Panc1 (cell line): Measurements from ENCODE around the gene TMEM267. TPM values are rescaled to one million over a fixed set of nuclear protein-coding genes. Genes with fewer than 3 reads are reported as not detected.
A peak's percentile ranks its signal among the peaks of the same experiment; 100 is the strongest.

Source experiments
- ATAC-seq: fragments of 200-7000 bp; cut with Tn5 transposase; 2 replicates; pipeline ENCODE4 v1.9.1; 2020; ENCODE audit warnings: mild to moderate bottlenecking, moderate library complexity
- BruUV-seq: library from RNA; stranded (reverse); fragments of 400-500 nt; replicated peaks from 2 replicates; lab custom pipeline; 2021; lab: Mats Ljungman, UMichigan
- CTCF ChIA-PET: fragments of 300-600 bp; sonication (Branson Sonifier 250); formaldehyde crosslinking; loops from one replicate; lab custom pipeline; 2022; ENCODE audit warnings: antibody characterized with exemption; lab: Charles Lee
- POLR2A ChIA-PET: fragments of 300-600 bp; sonication (Branson Sonifier 250); formaldehyde crosslinking; loops from one replicate; lab custom pipeline; 2022; ENCODE audit warnings: antibody characterized with exemption; lab: Charles Lee
- DNase-seq: peaks from one replicate; pipeline ENCODE4 v3.0.0-alpha.2; 2010; ENCODE audit warnings: low read depth, low spot score
- H3K27ac ChIP-seq: 2 replicates; pipeline ENCODE4 v1.5.1; 2011; ENCODE audit warnings: mild to moderate bottlenecking, low read length, inconsistent platforms
- H3K27me3 ChIP-seq: fragments of 200-500 bp; sonication (Bioruptor generic); 2 replicates; pipeline ENCODE4 v1.6.0; 2014; ENCODE audit warnings: low read length, inconsistent platforms; ENCODE audit not compliant: control insufficient read depth, insufficient read depth
- H3K36me3 ChIP-seq: fragments of 200-500 bp; sonication (Bioruptor generic); 2 replicates; pipeline ENCODE4 v1.5.1; 2014; ENCODE audit warnings: inconsistent platforms, mild to moderate bottlenecking, low read length, moderate library complexity; ENCODE audit not compliant: control insufficient read depth, insufficient read depth
- H3K4me1 ChIP-seq: 2 replicates; pipeline ENCODE4 v1.5.1; 2011; ENCODE audit warnings: inconsistent platforms, mild to moderate bottlenecking, low read length, moderate library complexity; ENCODE audit not compliant: control insufficient read depth, insufficient read depth
- H3K4me3 ChIP-seq, 2 experiments: 2 replicates each; pipeline ENCODE4 v1.5.1; 2011 to 2012; ENCODE audit warnings: low read depth in 2 of 2, low read length in 2 of 2, mild to moderate bottlenecking in 2 of 2, inconsistent platforms in 1 of 2, moderate library complexity in 1 of 2
- H3K9me3 ChIP-seq: fragments of 200-500 bp; sonication (Bioruptor generic); 2 replicates; pipeline ENCODE4 v1.5.1; 2014; ENCODE audit warnings: low read depth, mild to moderate bottlenecking, inconsistent platforms, low read length, moderate library complexity; ENCODE audit not compliant: control insufficient read depth, insufficient read depth
- POLR2AphosphoS5 ChIP-seq: IDR thresholded peaks from 2 replicates; pipeline ENCODE4 v1.6.1; 2012; ENCODE audit warnings: mild to moderate bottlenecking, low read depth, low read length, moderate library complexity
- SIN3A ChIP-seq: IDR thresholded peaks from 2 replicates; pipeline ENCODE4 v1.6.1; 2012; ENCODE audit warnings: low read depth, mild to moderate bottlenecking, low read length, moderate library complexity, borderline replicate concordance; ENCODE audit not compliant: insufficient read depth
- TCF7L2 ChIP-seq: IDR thresholded peaks from 2 replicates; pipeline ENCODE4 v1.6.1; 2011; ENCODE audit warnings: mild to moderate bottlenecking, low read depth, low read length, inconsistent platforms
- in situ Hi-C: cut with HindIII; loops from 2 replicates; pipeline ENCODE4 v1.10.0; 2016; ENCODE audit warnings: low sequenced_read_pairs, low pct_unique_long_range_greater_than_20kb
- intact Hi-C: fragments of 100-400 bp; cut with micrococcal nuclease; formaldehyde crosslinking; loops from one replicate; pipeline ENCODE4 v1.10.0; 2022; ENCODE audit not compliant: unreplicated experiment
- total RNA-seq: library from RNA; stranded (reverse); gene quantifications from one replicate; pipeline ENCODE4 v1.2.1, GENCODE V29; 2021; ENCODE audit not compliant: unreplicated experiment
- TF ChIP-seq, protein P1 (sequence below), 2 experiments: IDR thresholded peaks; 2 replicates each; pipeline ENCODE4 v1.6.1; 2011 to 2012; ENCODE audit warnings: low read depth in 2 of 2, control low read depth in 1 of 2, low read length in 1 of 2, mild to moderate bottlenecking in 1 of 2, moderate library complexity in 1 of 2; ENCODE audit not compliant: insufficient read depth in 1 of 2
- TF ChIP-seq, protein P2 (sequence below): fragments of 450-650 bp; IDR thresholded peaks from 2 replicates; pipeline ENCODE4 v1.5.1; 2017; ENCODE audit warnings: mild to moderate bottlenecking

Gene TMEM267
- total RNA-seq, 1 experiment from 2014 or later: 22.0 TPM

GRCh38 chr5:43396762-43397304, 86.8 kb downstream of the TMEM267 start:
- no peak for DNase-seq
- Histone ChIP-seq H3K27me3 (no peaks in the 10 kb centered on the region), H3K4me3 (peak overlapping the region; percentile 47 to 48), H3K9me3 (no peaks in the 10 kb centered on the region), H3K4me1 (no peaks in the 10 kb centered on the region), H3K27ac (peak overlapping the region; percentile 58), H3K36me3 (no peaks in the 10 kb centered on the region)
- ChIA-PET CTCF (interaction anchor here (0.5 kb wide), 2 partner anchors 84 to 88 kb away, joined by 5 to 8 read pairs; no protein-coding TSS in a partner anchor), POLR2A (interaction anchor here (0.6 to 1.4 kb wide), 2 partner anchors 87 to 211 kb away, joined by 5 to 15 read pairs; partner anchors contain the start of gene TMEM267)
- BruUV-seq: no TSS peak
- intact Hi-C loops (no loop called here), in situ Hi-C loops (no loop called here)
- no peak for TF ChIP-seq POLR2AphosphoS5
- TF ChIP-seq, protein P1, sequence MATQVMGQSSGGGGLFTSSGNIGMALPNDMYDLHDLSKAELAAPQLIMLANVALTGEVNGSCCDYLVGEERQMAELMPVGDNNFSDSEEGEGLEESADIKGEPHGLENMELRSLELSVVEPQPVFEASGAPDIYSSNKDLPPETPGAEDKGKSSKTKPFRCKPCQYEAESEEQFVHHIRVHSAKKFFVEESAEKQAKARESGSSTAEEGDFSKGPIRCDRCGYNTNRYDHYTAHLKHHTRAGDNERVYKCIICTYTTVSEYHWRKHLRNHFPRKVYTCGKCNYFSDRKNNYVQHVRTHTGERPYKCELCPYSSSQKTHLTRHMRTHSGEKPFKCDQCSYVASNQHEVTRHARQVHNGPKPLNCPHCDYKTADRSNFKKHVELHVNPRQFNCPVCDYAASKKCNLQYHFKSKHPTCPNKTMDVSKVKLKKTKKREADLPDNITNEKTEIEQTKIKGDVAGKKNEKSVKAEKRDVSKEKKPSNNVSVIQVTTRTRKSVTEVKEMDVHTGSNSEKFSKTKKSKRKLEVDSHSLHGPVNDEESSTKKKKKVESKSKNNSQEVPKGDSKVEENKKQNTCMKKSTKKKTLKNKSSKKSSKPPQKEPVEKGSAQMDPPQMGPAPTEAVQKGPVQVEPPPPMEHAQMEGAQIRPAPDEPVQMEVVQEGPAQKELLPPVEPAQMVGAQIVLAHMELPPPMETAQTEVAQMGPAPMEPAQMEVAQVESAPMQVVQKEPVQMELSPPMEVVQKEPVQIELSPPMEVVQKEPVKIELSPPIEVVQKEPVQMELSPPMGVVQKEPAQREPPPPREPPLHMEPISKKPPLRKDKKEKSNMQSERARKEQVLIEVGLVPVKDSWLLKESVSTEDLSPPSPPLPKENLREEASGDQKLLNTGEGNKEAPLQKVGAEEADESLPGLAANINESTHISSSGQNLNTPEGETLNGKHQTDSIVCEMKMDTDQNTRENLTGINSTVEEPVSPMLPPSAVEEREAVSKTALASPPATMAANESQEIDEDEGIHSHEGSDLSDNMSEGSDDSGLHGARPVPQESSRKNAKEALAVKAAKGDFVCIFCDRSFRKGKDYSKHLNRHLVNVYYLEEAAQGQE (IDR thresholded peaks at IDR 0.05; ENCODE audit: insufficient read depth in 1 of 2, low read depth in 2 of 2, low read length in 1 of 2): no peak
- TF ChIP-seq TCF7L2: no peak
- TF ChIP-seq SIN3A: no peak
- TF ChIP-seq, protein P2, sequence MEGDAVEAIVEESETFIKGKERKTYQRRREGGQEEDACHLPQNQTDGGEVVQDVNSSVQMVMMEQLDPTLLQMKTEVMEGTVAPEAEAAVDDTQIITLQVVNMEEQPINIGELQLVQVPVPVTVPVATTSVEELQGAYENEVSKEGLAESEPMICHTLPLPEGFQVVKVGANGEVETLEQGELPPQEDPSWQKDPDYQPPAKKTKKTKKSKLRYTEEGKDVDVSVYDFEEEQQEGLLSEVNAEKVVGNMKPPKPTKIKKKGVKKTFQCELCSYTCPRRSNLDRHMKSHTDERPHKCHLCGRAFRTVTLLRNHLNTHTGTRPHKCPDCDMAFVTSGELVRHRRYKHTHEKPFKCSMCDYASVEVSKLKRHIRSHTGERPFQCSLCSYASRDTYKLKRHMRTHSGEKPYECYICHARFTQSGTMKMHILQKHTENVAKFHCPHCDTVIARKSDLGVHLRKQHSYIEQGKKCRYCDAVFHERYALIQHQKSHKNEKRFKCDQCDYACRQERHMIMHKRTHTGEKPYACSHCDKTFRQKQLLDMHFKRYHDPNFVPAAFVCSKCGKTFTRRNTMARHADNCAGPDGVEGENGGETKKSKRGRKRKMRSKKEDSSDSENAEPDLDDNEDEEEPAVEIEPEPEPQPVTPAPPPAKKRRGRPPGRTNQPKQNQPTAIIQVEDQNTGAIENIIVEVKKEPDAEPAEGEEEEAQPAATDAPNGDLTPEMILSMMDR: no peak
- peak; percentile 93 for ATAC-seq

Other genes with a start within 250 kb of the TMEM267 start
- gene HMGCS1, start 170.5 kb downstream of the TMEM267 start, total RNA-seq: 66.1 TPM
- 5.8 TPM for gene CCL28, start 71.5 kb downstream of the TMEM267 start, total RNA-seq
- gene C5orf34, start 31.3 kb upstream of the TMEM267 start, total RNA-seq: 6.3 TPM
- 127 TPM for gene PAIP1, start 73.2 kb upstream of the TMEM267 start, total RNA-seq
- 78.7 TPM for gene NNT, start 119.3 kb upstream of the TMEM267 start, total RNA-seq